GM21447 (cell line): ENCODE measurements around the gene SLC25A41.
"Not testable (repeated sequence)": the region's sequence is repeated elsewhere in the genome, so short reads cannot be mapped to it uniquely, and the experiment has no call there.

Experiments used
- ATAC-seq: cut with Tn5 transposase; IDR thresholded peaks from one replicate; pipeline ENCODE4 v1.9.1; 2021; ENCODE audit not compliant: unreplicated experiment

The SLC25A41 gene

GRCh38 chr19:6412447-6413091 is 21.0 kb downstream of the SLC25A41 start:
- no peak for ATAC-seq

DNA sequence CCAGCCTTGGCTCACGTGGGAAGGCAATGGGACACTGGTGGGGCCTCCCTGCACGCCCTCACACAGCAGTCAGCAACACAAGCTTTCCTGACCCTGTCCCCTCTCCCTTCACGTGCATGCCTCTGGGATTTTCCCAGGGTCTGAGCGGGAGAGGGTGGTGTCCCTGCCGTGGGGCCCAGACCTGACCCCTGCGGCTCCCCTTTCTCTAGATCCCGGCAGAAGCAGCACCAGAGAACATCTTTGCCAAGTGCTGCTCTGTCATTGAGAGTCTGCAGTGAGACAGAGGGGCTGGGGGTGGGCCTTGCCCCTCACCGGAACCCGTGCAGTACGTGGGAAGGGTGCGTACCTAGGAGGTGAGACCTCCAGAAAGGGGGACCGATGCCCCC is 21.5 kb downstream of the SLC25A41 start:
- ATAC-seq, result no peak

GRCh38 chr19:6409346-6409745 is 24.2 kb downstream of the SLC25A41 start:
- ATAC-seq, result no peak

DNA sequence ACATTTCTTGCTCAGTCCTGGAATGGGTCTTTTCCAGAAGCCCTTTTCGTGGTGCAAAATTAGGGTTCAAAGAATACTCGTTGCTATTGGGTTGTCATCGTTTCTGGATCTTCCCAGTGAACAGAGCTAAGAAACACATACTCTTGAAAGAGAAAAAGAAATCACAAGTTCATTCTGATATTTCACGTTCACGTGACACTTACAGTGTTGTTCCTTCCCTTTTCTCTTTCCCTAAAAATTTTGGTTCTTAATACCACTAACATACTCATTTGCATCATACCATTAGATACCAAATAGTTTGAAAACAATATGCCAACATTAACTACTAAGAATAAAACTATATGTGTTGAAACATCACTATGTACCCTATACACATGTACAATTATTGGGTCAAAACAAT is 27.2 kb downstream of the SLC25A41 start:
- ATAC-seq, result no peak

- no peak for ATAC-seq
These were observed 30.5 kb downstream of the SLC25A41 start for GRCh38 chr19:6402837-6403608.

DNA sequence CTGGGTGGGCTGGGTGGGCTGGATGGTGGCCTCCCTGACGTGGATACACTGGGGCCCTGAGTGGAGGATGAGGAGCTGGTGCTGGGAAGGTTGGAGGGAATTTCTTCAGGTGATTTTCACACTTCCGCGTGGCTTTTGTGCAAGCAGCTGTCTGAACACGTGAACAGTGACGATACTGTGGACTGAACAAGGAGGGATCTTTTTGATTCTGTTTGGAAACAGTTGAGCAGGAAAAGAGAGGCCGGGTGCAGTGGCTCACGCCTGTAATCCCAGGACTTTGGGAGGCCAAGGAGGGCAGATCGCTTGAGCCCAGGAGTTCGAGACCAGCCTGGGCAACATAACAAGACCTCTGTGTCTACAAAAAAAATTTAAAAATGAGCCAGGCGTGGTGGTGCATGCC is 31.5 kb downstream of the SLC25A41 start:
- ATAC-seq, result no peak

GRCh38 chr19:6400062-6400944 is 33.3 kb downstream of the SLC25A41 start:
- not testable (repeated sequence) for ATAC-seq

DNA sequence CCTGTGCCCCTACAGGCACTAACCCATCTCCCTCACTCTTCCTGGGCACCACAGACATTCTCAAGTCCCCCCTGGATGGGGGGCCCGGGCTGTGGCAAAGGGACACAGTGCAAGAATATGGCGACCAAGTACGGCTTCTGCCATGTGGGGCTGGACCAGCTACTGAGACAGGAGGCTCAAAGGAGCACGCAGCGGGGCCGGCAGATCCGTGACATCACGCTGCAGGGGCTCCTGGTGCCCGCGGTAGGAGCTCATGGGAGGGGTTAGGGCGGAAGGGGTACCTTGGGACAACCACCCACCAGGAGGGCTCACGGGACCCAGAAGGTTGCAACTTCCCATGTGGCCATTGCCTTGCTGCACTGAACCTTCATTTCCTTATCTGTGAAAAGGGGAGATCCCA is 37.3 kb downstream of the SLC25A41 start:
- ATAC-seq, result no peak

DNA sequence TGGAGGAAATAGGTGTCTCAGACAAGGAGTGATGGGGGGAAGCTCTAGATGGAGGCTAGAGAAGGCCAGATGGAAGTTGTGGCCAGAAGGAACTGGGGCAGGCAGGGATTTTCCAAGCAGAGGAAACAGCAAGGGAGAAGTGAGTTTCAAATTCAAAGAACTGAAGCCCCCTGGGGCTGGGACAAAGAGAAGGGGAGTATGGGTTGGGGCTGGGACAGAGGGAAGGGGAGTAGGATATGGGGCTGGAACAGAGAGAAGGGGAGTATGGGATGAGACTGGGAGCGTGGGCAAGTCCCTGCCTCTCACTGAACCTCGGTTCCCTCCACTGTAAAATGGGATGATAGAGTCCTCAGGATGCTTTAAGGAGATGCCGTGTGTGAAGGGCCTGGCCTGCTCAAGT is 38.7 kb downstream of the SLC25A41 start:
- no peak for ATAC-seq

GRCh38 chr19:6393983-6394412 is 39.6 kb downstream of the SLC25A41 start:
- no peak for ATAC-seq

DNA sequence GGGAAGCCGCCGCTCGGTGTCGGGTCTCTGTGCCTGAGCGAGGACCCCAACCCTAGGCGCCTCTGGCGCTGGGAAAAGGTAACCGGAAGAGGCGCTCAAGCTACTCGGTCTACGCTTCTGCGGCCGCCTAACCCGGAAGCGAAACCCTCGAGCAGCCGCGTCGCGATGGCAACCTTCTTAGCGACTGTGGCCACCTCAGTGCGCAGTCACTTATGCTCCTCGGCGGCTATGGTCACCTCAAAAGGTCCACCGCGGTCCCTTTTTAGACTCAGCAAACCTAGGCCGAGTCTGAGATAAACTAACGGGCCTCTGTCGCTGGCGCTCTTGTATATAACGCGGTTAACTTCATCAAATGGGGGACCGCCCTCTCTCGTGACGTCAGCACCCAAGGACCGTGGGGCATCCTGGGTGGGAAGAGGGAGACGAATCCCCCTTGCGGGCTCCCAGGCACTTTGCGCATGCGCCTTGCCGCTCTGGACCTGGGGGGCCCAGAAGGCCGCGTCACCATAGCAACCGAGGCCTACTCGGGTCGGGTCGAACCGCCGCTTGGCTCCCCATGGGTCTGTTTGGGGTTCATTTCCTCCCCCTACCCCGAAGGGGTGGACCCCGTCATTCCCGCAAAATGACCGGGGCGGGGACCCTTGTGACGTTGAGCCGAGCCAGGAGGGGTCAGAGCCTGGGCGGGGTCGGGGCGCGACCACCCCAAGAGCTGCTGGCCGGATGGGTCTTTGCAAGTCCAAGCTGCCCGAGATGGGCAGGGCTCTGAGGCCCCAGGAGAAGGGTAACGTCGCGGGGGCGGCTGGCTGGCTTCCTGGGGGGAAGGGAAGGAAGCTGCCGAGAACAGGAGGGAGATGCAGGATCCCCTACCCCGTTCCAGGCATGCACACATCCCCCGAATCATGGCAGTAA is 40.2 kb downstream of the SLC25A41 start, which contains the start of gene GTF2F1:
Gene GTF2F1, minus strand, starts transcription at position 91 of the 909 bp plus-strand sequence. CDS start 169 bp downstream, outside the sequence.
- peak; percentile 71 for ATAC-seq

DNA sequence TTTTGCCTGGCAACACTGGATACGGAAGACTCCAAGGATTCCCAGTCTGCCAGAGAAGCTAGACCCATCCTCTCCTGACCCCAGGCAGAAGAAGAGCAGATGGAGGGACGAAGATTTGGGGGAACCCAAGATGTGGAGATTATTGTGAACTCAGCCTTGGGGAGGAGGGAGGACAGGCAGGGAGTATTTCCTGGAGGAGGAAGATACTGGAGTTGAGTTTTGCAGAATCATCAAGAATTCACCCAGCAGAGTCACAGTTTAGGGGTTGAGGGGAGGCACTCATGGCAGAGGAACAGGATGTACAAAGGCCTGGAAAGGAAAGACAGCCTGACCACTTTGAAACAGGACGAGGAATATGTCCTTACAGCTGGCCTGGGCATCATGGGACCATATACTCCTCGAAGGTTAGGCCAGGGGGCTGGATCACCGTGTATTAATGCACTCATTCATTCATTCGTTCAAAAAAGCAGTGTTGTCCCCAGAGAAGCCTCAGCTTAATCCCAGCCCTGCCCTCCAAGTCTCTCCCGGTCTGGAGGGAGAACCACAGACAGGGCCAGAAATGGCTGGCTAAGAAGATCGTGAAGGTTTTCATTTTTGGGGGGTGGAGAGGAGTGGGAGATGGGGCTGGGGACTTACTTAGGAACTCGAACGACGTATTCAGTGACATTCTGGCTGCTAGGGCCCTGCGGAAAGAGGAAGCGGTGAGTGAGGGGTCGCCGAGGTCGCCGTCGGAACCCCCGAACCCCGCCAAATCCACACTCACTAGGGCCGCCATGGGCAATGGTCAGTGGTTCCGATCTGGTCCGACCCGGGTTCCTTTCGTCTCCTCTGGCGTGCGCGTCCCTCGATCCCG is 41.1 kb downstream of the SLC25A41 start:
- ATAC-seq, result no peak

GRCh38 chr19:6387372-6387771 is 46.2 kb downstream of the SLC25A41 start:
- ATAC-seq, result no peak

GRCh38 chr19:6384381-6384780 is 49.2 kb downstream of the SLC25A41 start:
- ATAC-seq, result no peak

DNA sequence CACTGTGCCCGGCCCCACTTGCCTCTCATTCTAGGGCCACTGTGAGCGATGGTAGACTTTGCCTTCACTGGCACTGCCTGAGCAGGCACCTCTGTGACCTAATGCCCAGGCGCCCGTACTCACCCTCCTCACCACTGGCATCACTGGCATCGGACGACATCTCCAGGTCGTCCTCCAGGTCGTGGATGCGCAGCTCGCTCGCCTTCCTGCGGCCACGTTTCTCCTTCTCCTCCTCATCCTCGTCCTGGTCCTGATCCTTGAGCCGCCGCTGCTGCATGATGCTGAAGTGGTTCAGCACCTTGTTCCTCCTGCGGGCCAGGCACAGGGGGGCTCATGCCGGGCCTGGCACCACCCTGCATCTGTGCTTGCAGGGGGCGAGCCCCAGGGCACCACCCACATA is 50.4 kb downstream of the SLC25A41 start:
- no peak for ATAC-seq

- no peak for ATAC-seq
These were observed 52.4 kb downstream of the SLC25A41 start for GRCh38 chr19:6381030-6381750.

DNA sequence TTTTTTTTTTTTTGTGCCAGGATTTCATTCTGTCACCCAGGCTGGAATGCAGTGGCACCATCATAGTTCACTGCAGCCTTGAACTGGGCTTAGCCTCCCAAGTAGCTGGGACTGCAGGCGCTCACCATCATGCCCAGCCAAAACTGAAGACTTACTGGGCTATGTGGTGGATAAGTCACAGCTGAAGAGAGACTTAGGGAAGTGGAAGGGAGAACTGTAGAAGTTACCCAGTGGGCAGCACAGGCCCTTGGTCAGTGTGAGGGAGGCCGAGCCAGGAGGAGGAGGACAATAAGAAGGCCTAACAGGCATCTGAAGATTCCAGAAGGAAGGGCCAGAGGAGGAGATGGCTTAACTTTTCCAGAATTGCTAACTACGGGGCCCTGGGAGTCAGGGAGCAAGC is 53.8 kb downstream of the SLC25A41 start:
- ATAC-seq, result no peak

DNA sequence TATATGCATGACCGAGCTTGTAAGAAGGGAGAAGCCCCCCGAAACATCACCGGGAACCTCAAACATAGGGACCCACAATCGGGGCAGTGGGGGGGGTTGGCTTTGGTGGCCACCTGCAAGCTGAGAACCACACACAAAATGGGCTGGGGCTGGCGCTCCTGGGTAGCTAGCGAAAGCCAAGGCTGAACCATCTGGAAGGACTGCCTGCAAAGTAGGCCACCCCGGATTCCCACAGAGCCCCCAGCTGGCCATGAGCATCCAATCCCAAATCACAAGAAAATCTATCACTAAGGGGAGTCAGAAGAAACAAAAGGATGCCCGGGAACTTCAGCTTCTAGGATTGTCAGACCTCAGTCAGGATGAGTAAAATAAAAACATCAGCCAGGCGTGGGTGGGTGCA is 55.1 kb downstream of the SLC25A41 start:
- ATAC-seq, result no peak

- ATAC-seq, result no peak
These were observed 55.5 kb downstream of the SLC25A41 start for GRCh38 chr19:6378041-6378440.
